Transverse colon (tissue), 4 donors: ENCODE data around the gene MAPK1.

Experiments
- CTCF ChIP-seq, 5 experiments: fragments of 200-600 bp in 3 of 5; fragments of 450-650 bp in 2 of 5; sonication (generic) in 3 of 5; IDR thresholded peaks; 1 replicate in 2 of 5; 2 replicates in 3 of 5; pipeline ENCODE4 v1.5.1; 2016 to 2017; ENCODE audit warnings: antibody characterized with exemption in 5 of 5, inconsistent platforms in 3 of 5, mild to moderate bottlenecking in 2 of 5, moderate library complexity in 1 of 5
- EP300 ChIP-seq: sonication (generic); formaldehyde crosslinking; IDR thresholded peaks from one replicate; pipeline ENCODE4 v1.6.1; 2017; ENCODE audit warnings: antibody characterized with exemption, low read depth
- POLR2A ChIP-seq: fragments of 450-650 bp; IDR thresholded peaks from one replicate; pipeline ENCODE4 v1.6.1; 2016; ENCODE audit warnings: antibody characterized with exemption, mild to moderate bottlenecking, moderate library complexity
- POLR2AphosphoS5 ChIP-seq, 3 donors: sonication (generic); formaldehyde crosslinking; IDR thresholded peaks; one replicate each; pipeline ENCODE4 v1.6.1; 2016; ENCODE audit warnings: antibody characterized with exemption in 3 of 3

GRCh38 chr22:21736948-21737347, 130.5 kb downstream of the MAPK1 start:
- TF ChIP-seq POLR2A (no peak), CTCF (IDR thresholded peaks at IDR 0.05) (no peak), POLR2AphosphoS5 (IDR thresholded peaks at IDR 0.05) (no peak), EP300 (no peak)
